OCI-LY7 (cell line): ENCODE results near the gene VPS4A. TPM values are rescaled to one million over a fixed set of nuclear protein-coding genes. Genes with fewer than 3 reads are reported as not detected.

ENCODE experiments used
- BruUV-seq: library from RNA; stranded (reverse); fragments of 400-500 nt; replicated peaks from 2 replicates; lab custom pipeline; 2021; lab: Mats Ljungman, UMichigan
- CTCF ChIA-PET: fragments of 300-600 bp; sonication (Branson Sonifier 250); formaldehyde crosslinking; loops from one replicate; lab custom pipeline; 2022; ENCODE audit warnings: antibody characterized with exemption; ENCODE audit not compliant: unreplicated experiment; lab: Charles Lee
- POLR2A ChIA-PET: fragments of 300-600 bp; sonication (Branson Sonifier 250); formaldehyde crosslinking; loops from one replicate; lab custom pipeline; 2022; ENCODE audit warnings: antibody characterized with exemption; lab: Charles Lee
- DNase-seq: peaks from one replicate; pipeline ENCODE4 v3.0.0-alpha.2; 2015; ENCODE audit warnings: low spot score
- H2AFZ ChIP-seq: fragments of 200-600 bp; sonication (generic), shearing (Covaris generic); 2 replicates; pipeline ENCODE4 v1.6.1; 2014; ENCODE audit warnings: mild to moderate bottlenecking, antibody characterized with exemption, low read length, moderate library complexity
- H3K27ac ChIP-seq: fragments of 200-600 bp; sonication (generic); 2 replicates; pipeline ENCODE4 v1.5.1; 2014; ENCODE audit warnings: mixed run types, low read depth, mild to moderate bottlenecking, moderate library complexity, low read length, inconsistent platforms; ENCODE audit not compliant: poor library complexity, severe bottlenecking
- H3K36me3 ChIP-seq: fragments of 200-600 bp; sonication (generic); 2 replicates; pipeline ENCODE4 v1.6.1; 2014; ENCODE audit warnings: mild to moderate bottlenecking, antibody characterized with exemption, low read length, moderate library complexity, mixed read lengths; ENCODE audit not compliant: insufficient read depth
- H3K4me1 ChIP-seq: fragments of 200-600 bp; sonication (generic); 2 replicates; pipeline ENCODE4 v1.5.1; 2014; ENCODE audit warnings: mild to moderate bottlenecking, low read length; ENCODE audit not compliant: insufficient read depth, poor library complexity, severe bottlenecking
- H3K4me2 ChIP-seq: fragments of 200-600 bp; sonication (generic); 2 replicates; pipeline ENCODE4 v1.6.1; 2014; ENCODE audit warnings: mild to moderate bottlenecking, low read length
- H3K4me3 ChIP-seq: fragments of 200-600 bp; sonication (generic); 2 replicates; pipeline ENCODE4 v1.5.1; 2014; ENCODE audit warnings: mild to moderate bottlenecking, low read depth, low read length; ENCODE audit not compliant: poor library complexity, severe bottlenecking
- H3K79me2 ChIP-seq: fragments of 200-600 bp; sonication (generic); 2 replicates; pipeline ENCODE4 v1.6.1; 2016; ENCODE audit warnings: low read depth, mild to moderate bottlenecking, low read length, moderate library complexity, mixed read lengths; ENCODE audit not compliant: insufficient read depth
- H3K9me2 ChIP-seq: fragments of 200-600 bp; sonication (generic); 2 replicates; pipeline ENCODE4 v1.6.1; 2016; ENCODE audit warnings: mild to moderate bottlenecking, low read length, mixed read lengths; ENCODE audit not compliant: insufficient read depth
- H3K9me3 ChIP-seq: fragments of 200-600 bp; sonication (generic); 2 replicates; pipeline ENCODE4 v1.6.1; 2014; ENCODE audit warnings: mild to moderate bottlenecking, mixed run types, low read length, mixed read lengths
- H4K20me1 ChIP-seq: fragments of 200-600 bp; sonication (generic); 2 replicates; pipeline ENCODE4 v1.6.1; 2014; ENCODE audit warnings: mild to moderate bottlenecking, antibody characterized with exemption, low read length, moderate library complexity, mixed read lengths; ENCODE audit not compliant: insufficient read depth
- CTCF ChIP-seq: fragments of 200-600 bp; sonication (generic); conservative IDR thresholded peaks from 2 replicates; pipeline ENCODE4 v1.5.1; 2014; ENCODE audit warnings: mild to moderate bottlenecking, antibody characterized with exemption, low read length, moderate library complexity, mixed read lengths
- EZH2phosphoT487 ChIP-seq: fragments of 200-600 bp; sonication (generic); IDR thresholded peaks from 2 replicates; pipeline ENCODE4 v1.6.1; 2018; ENCODE audit warnings: low read depth, borderline replicate concordance, mild to moderate bottlenecking, mixed run types, antibody characterized with exemption, low read length, moderate library complexity, mixed read lengths
- intact Hi-C: fragments of 100-400 bp; cut with micrococcal nuclease; formaldehyde crosslinking; loops from one replicate; pipeline ENCODE4 v1.10.0; 2022; ENCODE audit not compliant: unreplicated experiment
- total RNA-seq, 2 experiments: library from RNA; depleted of rRNA in 1 of 2; stranded (reverse); fragments of >200 nt in 1 of 2; shearing (Covaris generic) in 1 of 2; gene quantifications; 2 replicates each; pipeline ENCODE4 v1.2.3, GENCODE V29; 2014 to 2022

Gene VPS4A
- total RNA-seq, 2 experiments from 2014 or later, result 33.3 to 33.7 TPM

GRCh38 chr16:69328854-69329316, 17.7 kb downstream of the VPS4A start:
- Histone ChIP-seq H2AFZ (no peak overlapping the region), H3K4me3 (peak overlapping the region; percentile 75), H3K79me2 (peaks cover 72% of the 10 kb centered on the region), H3K4me2 (peak overlapping the region; percentile 89), H3K36me3 (peaks cover 82% of the 10 kb centered on the region), H3K4me1 (peaks cover 51% of the 10 kb centered on the region), H3K9me3 (no peaks in the 10 kb centered on the region), H4K20me1 (peaks cover 38% of the 10 kb centered on the region), H3K27ac (peak overlapping the region; percentile 70), H3K9me2 (no peaks in the 10 kb centered on the region)
- TF ChIP-seq CTCF (no peak), EZH2phosphoT487 (no peak)
- CTCF ChIA-PET, result no interaction called here
- no TSS peak for BruUV-seq
- DNase-seq, result peak; percentile 27
- intact Hi-C loops, result no loop called here
- POLR2A ChIA-PET, result interaction anchor here (0.6 to 2.8 kb wide), 6 partner anchors 9 to 795 kb away, joined by 3 to 11 read pairs (median 4); partner anchors contain the start of gene NIP7

- intact Hi-C loops, result loop anchor here (1.0 to 10.0 kb wide), 6 partner anchors 10 to 435 kb away; partner anchors contain the start of genes COG8, NIP7, VPS4A and WWP2
- Histone ChIP-seq H3K4me3 (peak overlapping the region; percentile 75), H4K20me1 (peaks cover 38% of the 10 kb centered on the region), H2AFZ (peak overlapping the region; percentile 54), H3K9me2 (no peaks in the 10 kb centered on the region), H3K36me3 (peaks cover 82% of the 10 kb centered on the region), H3K4me1 (peaks cover 51% of the 10 kb centered on the region), H3K79me2 (peaks cover 65% of the 10 kb centered on the region), H3K27ac (peak overlapping the region; percentile 70), H3K4me2 (peak overlapping the region; percentile 89), H3K9me3 (no peaks in the 10 kb centered on the region)
- ChIA-PET POLR2A (interaction anchor here (0.7 to 2.8 kb wide), 4 partner anchors 9 to 12 kb away, joined by 3 to 11 read pairs (median 6); partner anchors contain the start of gene NIP7), CTCF (no interaction called here)
- BruUV-seq, result no TSS peak
- TF ChIP-seq EZH2phosphoT487 (no peak), CTCF (no peak)
- peak; percentile 59 for DNase-seq
Measured at GRCh38 chr16:69329369-69330285, 18.5 kb downstream of the VPS4A start.
